Left renal cortex interstitium (tissue), 4 donors: ENCODE measurements around the gene CAPN9. TPM values are rescaled to one million over a fixed set of nuclear protein-coding genes. Genes with fewer than 3 reads are reported as not detected.
"Not testable (repeated sequence)": the region's sequence is repeated elsewhere in the genome, so short reads cannot be mapped to it uniquely, and the experiment has no call there.

Experiments
- DNase-seq, 4 donors: peaks; one replicate each; pipeline ENCODE4 v3.0.0-alpha.2; 2013; ENCODE audit warnings: low read depth in 4 of 4, low spot score in 2 of 4, missing footprints in 1 of 4
- polyA plus RNA-seq, 4 donors: library from polyadenylated mRNA; unstranded; fragments of 120-200 nt; gene quantifications; one replicate each; pipeline ENCODE4 v1.2.1, GENCODE V29; 2013; ENCODE audit not compliant: insufficient read length in 4 of 4

The CAPN9 gene, protein sequence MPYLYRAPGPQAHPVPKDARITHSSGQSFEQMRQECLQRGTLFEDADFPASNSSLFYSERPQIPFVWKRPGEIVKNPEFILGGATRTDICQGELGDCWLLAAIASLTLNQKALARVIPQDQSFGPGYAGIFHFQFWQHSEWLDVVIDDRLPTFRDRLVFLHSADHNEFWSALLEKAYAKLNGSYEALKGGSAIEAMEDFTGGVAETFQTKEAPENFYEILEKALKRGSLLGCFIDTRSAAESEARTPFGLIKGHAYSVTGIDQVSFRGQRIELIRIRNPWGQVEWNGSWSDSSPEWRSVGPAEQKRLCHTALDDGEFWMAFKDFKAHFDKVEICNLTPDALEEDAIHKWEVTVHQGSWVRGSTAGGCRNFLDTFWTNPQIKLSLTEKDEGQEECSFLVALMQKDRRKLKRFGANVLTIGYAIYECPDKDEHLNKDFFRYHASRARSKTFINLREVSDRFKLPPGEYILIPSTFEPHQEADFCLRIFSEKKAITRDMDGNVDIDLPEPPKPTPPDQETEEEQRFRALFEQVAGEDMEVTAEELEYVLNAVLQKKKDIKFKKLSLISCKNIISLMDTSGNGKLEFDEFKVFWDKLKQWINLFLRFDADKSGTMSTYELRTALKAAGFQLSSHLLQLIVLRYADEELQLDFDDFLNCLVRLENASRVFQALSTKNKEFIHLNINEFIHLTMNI
- 1 to 10 TPM in 2 of 4 donors, under 1 TPM in 2; 0.32 to 2.6 (median 1.3) TPM for polyA plus RNA-seq

GRCh38 chr1:230747127-230747730 lies at the start of gene CAPN9:
CAPN9 (plus strand) TSS chr1:230747388; CDS start chr1:230747497, 109 bp downstream.
- no peak for DNase-seq

GRCh38 chr1:230698130-230698529 lies 49.1 kb upstream of the CAPN9 start:
- no peak for DNase-seq

DNA sequence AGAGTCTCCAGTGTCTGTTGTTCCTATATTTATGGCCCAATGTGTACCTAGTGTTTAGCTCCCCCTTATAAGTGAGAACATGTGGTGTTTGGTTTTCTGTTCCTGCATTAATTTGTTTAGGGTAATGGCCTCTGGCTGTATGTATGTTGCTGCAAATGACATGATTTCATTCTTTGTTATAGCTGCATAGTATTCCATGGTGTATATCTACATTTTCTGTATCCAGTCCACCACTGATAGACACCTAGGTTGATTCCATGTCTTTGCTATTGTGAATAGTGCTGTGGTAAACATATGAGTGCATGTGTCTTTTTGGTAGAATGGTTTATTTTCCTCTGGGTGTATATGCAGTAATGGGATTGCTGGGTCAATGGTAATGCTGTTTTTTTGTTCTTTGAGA lies 48.2 kb upstream of the CAPN9 start:
- not testable (repeated sequence) for DNase-seq

- no peak for DNase-seq
Observed at GRCh38 chr1:230699716-230700115, 47.5 kb upstream of the CAPN9 start.

GRCh38 chr1:230700132-230700531 lies 47.1 kb upstream of the CAPN9 start:
- no peak for DNase-seq

- no peak for DNase-seq
Observed at GRCh38 chr1:230701434-230701833, 45.8 kb upstream of the CAPN9 start.

DNA sequence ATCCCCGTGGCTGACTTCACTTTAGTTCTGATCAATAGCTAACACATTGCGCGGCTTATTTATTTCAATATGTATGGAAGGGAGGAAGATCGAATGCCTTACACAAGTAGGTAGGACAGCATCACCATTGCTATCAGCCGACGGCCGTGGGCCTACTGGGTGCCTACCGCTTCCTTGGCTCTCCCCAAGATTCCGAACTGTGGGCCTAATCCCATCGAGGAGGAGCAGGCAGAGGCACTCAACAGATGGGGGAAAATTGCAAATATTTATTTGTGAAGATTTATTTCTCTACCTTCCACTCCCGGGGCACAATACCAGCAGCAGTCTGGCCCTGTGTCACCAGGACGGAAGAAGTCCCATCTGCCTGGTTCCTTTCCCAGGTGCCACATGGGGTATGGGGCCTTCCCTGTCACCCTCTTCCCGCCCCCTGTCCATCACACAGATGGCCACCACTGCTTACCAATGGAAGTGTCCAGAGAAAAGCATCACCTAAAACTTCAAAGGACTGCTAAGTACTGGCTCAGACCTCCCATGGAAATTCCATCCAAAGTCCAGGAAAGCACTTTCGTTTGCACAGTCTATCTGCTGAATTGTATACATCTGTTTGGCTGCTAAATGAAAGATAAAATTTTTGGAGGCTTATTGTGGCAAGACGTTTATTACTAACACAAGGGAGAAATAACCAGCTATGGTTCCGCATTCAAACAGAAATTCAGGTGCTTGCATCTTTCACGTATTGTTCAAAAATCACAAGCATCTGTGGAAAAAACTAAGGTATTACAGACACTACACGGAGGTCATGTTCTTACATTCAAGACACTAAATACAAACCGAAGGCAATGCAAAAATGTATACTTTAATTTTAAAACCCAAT lies 45.1 kb upstream of the CAPN9 start:
- DNase-seq = no peak

- DNase-seq = peak in 2 of 4 donors; percentile 15 to 23
Observed at GRCh38 chr1:230702934-230703678, 44.1 kb upstream of the CAPN9 start.

DNA sequence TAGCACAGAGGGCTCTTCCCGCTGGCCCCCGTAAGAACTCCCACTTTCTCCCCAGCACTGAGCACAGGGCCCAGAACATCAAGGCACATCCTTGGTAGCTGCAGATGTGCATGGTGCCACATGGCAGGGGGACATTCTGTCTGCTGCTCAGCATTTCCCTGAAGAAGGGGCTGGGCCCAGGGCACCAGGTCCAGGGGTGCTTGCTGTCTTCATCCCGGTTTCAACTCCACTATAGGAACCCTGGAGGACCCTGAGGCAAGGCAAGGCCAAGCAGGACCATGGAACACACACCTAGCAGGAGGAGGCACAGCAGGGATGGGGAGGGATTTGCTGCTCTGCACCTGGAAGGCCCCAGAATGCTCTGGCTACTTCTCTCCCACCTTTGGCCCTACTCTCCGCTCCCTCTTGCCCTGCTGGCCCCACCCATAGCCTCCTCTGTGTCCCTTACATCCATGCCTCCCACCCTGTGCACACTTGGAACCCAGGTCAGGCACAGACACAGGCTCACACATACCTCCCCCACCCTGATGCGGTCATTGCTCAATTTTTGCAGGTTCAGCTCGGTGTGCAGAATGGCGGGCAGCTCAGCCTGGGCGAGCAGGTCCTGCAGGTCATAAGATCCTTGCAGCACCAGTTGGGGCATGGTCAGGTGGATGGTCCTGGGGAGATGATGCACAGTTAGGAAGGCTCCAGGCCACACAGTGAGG lies 43.4 kb upstream of the CAPN9 start:
- no peak for DNase-seq

DNA sequence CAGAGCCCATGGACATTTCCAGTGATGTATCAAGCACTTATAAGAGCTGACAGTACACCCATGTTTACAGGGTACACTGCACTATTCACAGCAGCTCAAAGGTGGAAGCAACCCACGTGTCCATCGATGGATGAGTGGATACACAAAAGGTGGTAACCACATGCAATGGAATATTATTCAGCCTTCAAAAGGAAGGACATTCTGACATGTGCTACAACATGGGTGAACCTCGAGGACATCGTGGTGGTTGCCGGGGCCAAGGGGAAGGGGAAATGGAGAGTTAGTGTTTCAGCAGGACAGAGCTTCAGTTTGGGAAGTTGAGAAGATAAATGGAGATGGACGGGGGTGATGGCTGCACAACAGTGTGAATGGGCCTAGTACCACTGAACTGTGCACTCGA lies 42.4 kb upstream of the CAPN9 start:
- no peak for DNase-seq

GRCh38 chr1:230705289-230706019 lies 41.7 kb upstream of the CAPN9 start:
- no peak for DNase-seq

DNA sequence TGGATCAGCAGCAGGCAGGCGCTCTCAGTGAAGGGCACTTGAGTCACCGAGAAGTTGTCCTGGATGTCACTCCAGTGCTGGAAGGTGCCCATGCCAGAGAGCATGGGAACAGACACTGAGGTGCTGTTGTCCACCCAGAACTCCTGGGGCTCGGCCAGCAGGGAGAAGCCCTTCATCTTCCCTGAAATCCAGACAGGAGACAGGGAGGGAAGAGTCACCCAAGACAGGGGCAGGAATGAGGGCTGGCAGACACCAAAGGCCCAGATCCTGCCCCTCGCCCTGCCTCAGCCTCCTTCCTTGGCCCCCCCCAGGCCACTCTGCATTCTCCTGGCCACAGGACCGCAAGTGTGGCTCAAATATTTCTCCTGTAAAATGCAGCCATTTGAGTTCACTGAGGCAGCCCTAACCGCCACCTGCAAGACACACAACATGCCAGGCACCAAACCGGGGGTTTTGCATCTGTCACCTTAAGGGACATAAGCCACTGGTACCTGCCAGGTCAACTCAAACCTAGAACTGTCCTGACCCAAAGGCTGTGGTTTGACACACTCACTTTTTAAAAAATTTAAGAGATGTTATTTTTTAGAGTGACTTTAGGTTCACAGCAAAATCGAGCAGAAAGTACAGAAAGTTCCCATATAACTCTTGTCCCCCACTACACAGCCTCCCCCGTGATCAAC lies 41.0 kb upstream of the CAPN9 start:
- no peak for DNase-seq

DNA sequence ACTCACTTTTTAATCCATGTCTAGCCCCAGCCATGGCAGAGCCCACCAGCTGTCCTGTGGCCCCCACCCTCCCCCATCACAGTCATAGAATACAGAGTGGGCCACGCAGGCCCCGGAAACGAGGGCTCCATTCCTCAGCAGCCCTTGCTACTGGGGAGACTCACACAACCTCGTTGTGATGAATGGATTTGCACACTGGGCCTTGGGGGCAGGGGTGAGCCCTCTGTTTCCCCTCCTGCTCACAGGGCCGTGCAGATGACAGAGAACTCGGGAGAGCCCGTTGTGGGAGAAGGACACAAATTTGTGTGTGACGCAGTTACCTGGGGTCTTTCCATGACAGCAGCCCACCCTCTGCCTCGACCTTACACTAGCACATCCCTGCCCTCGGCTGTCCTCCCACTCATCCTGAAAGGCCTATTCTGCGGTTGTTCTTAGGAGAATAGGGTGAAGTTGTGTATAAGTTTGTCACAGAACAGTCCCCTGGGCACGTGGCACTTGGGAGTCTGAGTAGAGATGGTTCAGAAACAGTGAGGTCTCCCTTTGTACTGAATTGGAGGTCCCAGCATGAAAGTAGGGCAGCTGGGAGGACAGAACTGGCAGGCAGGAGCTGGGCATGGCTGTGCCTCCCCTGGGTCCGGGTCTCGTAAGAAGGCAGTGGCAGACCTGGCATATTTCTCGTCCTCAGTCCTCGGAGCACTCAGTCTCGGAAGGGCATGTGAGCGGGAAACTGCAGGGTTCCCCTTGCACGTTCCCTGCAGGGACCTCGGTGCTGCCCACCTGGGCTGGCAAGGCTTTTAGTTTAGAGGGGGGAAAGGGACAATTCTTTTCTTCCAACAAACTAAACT lies 40.1 kb upstream of the CAPN9 start:
- no peak for DNase-seq

GRCh38 chr1:230707732-230708630 lies 39.2 kb upstream of the CAPN9 start:
- no peak for DNase-seq

GRCh38 chr1:230708631-230709580 lies 38.3 kb upstream of the CAPN9 start:
- DNase-seq = no peak
